Colonic mucosa (tissue), 4 donors: Measurements from ENCODE around the gene TPP1. TPM values are rescaled to one million over a fixed set of nuclear protein-coding genes. Genes with fewer than 3 reads are reported as not detected.
A peak's percentile ranks its signal among the peaks of the same experiment; 100 is the strongest.

ENCODE experiments used
- DNase-seq: peaks from one replicate; pipeline ENCODE4 v3.0.0-alpha.2; 2020
- H3K27ac ChIP-seq: fragments of 200-600 bp; one replicate; pipeline ENCODE4 v1.8.0; 2021
- H3K27me3 ChIP-seq: fragments of 200-600 bp; one replicate; pipeline ENCODE4 v1.8.0; 2021
- H3K36me3 ChIP-seq: fragments of 200-600 bp; one replicate; pipeline ENCODE4 v1.8.0; 2021
- H3K4me1 ChIP-seq: fragments of 200-600 bp; one replicate; pipeline ENCODE4 v1.8.0; 2021; ENCODE audit warnings: mild to moderate bottlenecking
- H3K4me3 ChIP-seq: fragments of 200-600 bp; one replicate; pipeline ENCODE4 v1.8.0; 2021
- H3K9ac ChIP-seq, 2 donors: one replicate each; pipeline ENCODE4 v1.7.0; 2013; ENCODE audit warnings: control low read depth in 2 of 2, low read depth in 2 of 2, low read length in 2 of 2
- H3K9me3 ChIP-seq: fragments of 200-600 bp; one replicate; pipeline ENCODE4 v1.8.0; 2021
- CTCF ChIP-seq: fragments of 200-600 bp; IDR thresholded peaks from one replicate; pipeline ENCODE4 v1.8.0; 2022; ENCODE audit warnings: antibody characterized with exemption, mild to moderate bottlenecking
- intact Hi-C: fragments of 100-400 bp; cut with DNase I; formaldehyde crosslinking; loops from one replicate; pipeline ENCODE4 v1.14.1; 2022
- total RNA-seq, 2 donors: library from RNA; stranded (reverse); fragmentation: NEBNext Ultra II Directional in 1 of 2; extraction: Animal tissue kit (Norgen Biotek cat#: 25700) in 1 of 2; gene quantifications; one replicate each; pipeline ENCODE4 v1.2.1, GENCODE V29; 2021
- donor health status: healthy.
- donor health status: DM: no; HTN: no; CAD: no.
- donor health status: DM: no; HTN: no; CAD: no.

Gene TPP1
- total RNA-seq, 2 donors from 2014 or later = 83.4 to 123 TPM

DNA sequence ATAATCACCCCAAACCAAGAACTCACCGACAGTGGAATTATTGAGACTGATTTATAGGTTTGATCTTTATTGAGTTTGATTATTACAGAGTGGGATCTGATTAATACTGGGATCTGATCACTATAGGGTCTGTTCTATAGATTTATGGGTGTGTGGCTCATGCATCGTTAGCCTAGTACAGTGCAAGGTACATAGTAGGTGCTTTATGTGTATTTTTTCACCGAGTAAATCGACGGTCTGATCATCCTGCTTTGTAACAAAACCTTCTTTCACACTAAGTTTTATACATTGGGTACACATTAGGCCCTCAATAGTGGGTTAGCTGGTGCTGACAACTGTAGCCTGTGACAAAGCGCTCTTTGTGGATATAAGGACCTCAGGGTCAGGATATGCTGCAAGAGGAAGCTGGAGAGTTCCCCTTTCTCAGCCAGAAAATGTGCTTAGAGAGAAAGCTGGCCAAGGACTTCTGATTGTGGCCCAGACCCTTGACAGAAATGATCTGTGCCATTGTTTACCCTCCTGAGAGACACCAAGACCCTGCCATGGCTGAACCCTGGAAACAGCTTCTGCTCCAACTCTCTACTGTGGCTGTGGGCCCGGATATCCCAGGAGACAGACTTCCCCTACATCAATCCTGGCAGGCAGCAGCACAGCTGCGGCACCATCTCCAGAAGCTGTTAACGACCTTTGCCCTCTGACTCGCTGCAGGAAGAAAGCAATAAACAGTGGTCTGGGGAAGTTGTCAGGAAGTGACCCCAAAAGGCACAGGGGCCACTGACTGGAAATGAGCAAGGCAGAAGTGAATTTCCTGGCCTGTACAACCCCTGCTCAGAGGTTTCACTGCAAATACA, 16.1 kb upstream of the TPP1 start:
- Histone ChIP-seq H3K27me3 (no peaks in the 10 kb centered on the region), H3K9me3 (no peaks in the 10 kb centered on the region), H3K4me1 (peaks cover 5% of the 10 kb centered on the region), H3K36me3 (no peaks in the 10 kb centered on the region), H3K27ac (peak overlapping the region; percentile 64), H3K4me3 (no peak overlapping the region), H3K9ac (peak overlapping the region in 1 of 2 donors; percentile 14)
- DNase-seq = peak; percentile 80
- no peak for TF ChIP-seq CTCF
- intact Hi-C loops = no loop called here

DNA sequence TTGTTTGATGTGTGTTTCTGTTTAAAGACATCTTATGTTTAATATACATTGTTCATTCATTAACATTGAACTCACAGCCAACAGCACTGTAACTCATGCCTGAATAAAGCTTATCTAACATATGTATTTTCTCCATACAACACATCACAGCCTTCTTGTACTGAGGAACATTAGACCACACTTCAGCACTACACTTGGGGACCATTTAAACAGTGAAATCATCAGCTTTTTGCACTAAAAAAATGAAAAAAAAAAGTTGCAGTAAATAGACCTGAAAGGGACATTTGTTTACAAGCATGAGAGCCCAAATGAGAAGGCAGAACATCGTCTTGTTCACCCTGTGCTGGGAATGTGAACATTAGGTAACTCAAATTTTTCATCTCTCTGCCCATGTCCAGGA, 15.3 kb upstream of the TPP1 start:
- Histone ChIP-seq H3K9me3 (no peaks in the 10 kb centered on the region), H3K27ac (peak overlapping the region; percentile 64), H3K27me3 (no peaks in the 10 kb centered on the region), H3K9ac (no peak overlapping the region), H3K36me3 (no peaks in the 10 kb centered on the region), H3K4me3 (no peak overlapping the region), H3K4me1 (peaks cover 5% of the 10 kb centered on the region)
- intact Hi-C loops = no loop called here
- no peak for DNase-seq
- TF ChIP-seq CTCF = no peak

DNA sequence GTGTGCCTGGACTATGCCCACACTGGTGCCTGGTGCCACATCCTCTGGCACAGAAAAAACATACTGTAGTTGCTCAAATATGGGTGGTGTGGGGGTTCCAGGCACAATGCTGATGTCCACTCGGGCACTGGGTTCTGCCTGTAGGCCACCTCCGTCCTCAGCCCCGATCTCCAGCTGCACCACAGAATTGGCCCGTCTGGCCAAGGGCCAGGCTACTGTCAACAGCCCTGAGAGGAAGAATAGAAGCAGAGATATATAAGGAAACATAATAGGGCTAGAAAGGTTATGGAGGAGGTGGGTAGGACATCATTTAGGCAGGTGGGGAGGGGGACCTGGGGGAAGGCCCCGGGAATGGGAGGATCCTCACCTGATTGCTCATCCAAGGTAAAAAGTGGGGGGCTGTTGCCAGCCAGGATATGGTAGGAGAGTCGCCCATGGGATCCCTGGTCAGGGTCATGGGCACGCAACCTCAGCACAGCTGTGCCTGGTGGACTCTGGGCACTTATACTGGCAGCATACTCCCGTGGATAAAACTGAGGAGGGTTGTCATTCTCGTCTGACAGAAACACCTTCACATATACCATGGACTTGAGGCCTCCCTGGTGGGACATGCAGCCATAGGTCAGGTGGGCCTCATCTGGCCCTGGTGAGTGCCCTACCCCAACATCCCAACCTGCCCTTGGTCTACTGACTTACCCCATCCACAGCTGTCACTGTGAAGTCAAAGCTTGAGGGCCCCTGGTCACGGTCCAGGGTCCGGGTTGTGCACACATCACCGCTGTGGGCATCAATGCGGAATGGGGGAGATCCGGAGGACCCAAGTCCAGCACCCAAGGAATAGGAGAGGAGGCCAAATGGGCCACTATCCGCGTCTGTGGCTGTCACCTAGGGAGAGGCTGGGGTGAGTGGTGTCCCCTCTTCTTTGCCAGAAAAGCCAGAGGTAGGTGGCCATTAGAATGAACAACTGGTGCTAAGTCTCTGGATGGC, 14.5 kb upstream of the TPP1 start:
- intact Hi-C loops = no loop called here
- Histone ChIP-seq H3K4me3 (no peak overlapping the region), H3K9me3 (no peaks in the 10 kb centered on the region), H3K27me3 (no peaks in the 10 kb centered on the region), H3K9ac (no peak overlapping the region), H3K4me1 (peaks cover 5% of the 10 kb centered on the region), H3K27ac (no peak overlapping the region), H3K36me3 (no peaks in the 10 kb centered on the region)
- no peak for TF ChIP-seq CTCF
- DNase-seq = no peak

DNA sequence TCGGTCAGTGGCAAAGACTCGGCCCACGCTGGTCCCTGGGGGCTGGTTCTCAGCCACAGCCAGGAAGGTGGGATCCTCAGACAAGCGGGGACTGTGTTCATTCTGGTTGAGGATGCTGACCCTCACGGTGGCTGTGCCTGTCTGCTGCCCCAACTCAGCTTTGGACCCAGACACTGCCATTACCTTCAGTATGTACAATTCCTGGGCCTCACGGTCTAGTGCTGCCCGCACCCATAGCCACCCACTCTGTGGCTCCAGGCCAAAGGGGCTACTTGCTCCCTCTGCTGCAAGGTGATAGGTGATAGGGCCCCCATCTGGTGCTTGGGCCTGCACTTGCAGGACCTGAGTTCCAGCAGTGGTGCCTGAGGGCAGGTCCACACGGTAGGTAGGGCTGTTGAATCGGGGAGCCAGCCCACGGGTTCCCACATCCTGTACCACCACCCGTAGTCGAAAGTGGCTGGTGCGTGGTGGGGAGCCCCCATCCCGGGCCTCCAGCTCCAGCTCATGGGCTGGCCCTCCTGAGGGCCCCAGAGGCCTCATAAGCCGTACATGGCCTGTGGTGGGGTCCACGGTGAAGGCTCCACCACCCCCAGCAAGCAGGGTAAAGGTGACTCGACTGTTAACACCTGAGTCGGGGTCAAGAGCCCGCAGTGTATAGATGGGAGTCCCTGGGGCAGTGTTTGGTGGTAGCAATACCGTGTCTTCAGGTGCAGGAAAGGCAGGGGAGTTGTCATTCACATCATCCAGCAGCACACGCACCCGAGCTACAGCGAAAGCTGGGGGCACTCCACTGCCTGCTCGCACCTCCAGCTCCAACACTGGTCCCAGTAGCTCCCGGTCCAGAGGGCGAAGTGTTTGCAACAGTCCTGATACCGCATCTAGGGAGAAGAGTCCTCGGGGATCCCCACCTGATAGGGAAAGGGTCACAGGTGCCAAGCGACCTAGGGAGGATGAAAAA, 13.2 kb upstream of the TPP1 start:
- Histone ChIP-seq H3K9me3 (no peaks in the 10 kb centered on the region), H3K36me3 (no peaks in the 10 kb centered on the region), H3K27ac (no peak overlapping the region), H3K27me3 (no peaks in the 10 kb centered on the region), H3K9ac (no peak overlapping the region), H3K4me3 (no peak overlapping the region), H3K4me1 (peaks cover 5% of the 10 kb centered on the region)
- no peak for TF ChIP-seq CTCF
- no peak for DNase-seq
- intact Hi-C loops = no loop called here
